Frontal cortex (tissue), 4 donors: Measurements from ENCODE around the gene MBNL1. TPM values are rescaled to one million over a fixed set of nuclear protein-coding genes. Genes with fewer than 3 reads are reported as not detected.

Experiments
- DNase-seq, 2 donors: peaks; one replicate each; pipeline ENCODE4 v3.0.0; 2012; ENCODE audit warnings: low spot score in 2 of 2
- FAIRE-seq: peaks from 2 replicates; lab custom pipeline; 2012; peaks lifted over from hg19 to GRCh38; lab: Jason Lieb, UNC
- total RNA-seq: library from RNA; depleted of rRNA; stranded (reverse); fragments of >200 nt; gene quantifications from one replicate; pipeline ENCODE4 v1.2.3, GENCODE V29; 2014
- donor health status: control.
- donor health status: control.
- donor health status: control.

Gene MBNL1
- total RNA-seq, 1 donor from 2014 or later: 44.0 TPM

- no peak for FAIRE-seq
- no peak for DNase-seq
Observed at GRCh38 chr3:152270937-152271336, 2.2 kb downstream of the MBNL1 start.

GRCh38 chr3:152271501-152272236 lies 2.9 kb downstream of the MBNL1 start:
- DNase-seq (no peak), FAIRE-seq (no peak)

GRCh38 chr3:152272771-152273242 lies 4.1 kb downstream of the MBNL1 start:
- DNase-seq: no peak
- no peak for FAIRE-seq

GRCh38 chr3:152276681-152277080 lies 8.0 kb downstream of the MBNL1 start:
- FAIRE-seq (no peak), DNase-seq (no peak)

GRCh38 chr3:152277198-152277597 lies 8.5 kb downstream of the MBNL1 start:
- FAIRE-seq (no peak), DNase-seq (no peak)

GRCh38 chr3:152278756-152279427 lies 10.2 kb downstream of the MBNL1 start:
- FAIRE-seq (no peak), DNase-seq (no peak)

GRCh38 chr3:152279479-152279878 lies 10.8 kb downstream of the MBNL1 start:
- DNase-seq (no peak), FAIRE-seq (no peak)

- DNase-seq (no peak), FAIRE-seq (peak; percentile 30)
Observed at GRCh38 chr3:152280539-152280938, 11.8 kb downstream of the MBNL1 start.

GRCh38 chr3:152281133-152281713 lies 12.5 kb downstream of the MBNL1 start:
- FAIRE-seq: no peak
- DNase-seq: no peak

- DNase-seq: no peak
- no peak for FAIRE-seq
Observed at GRCh38 chr3:152282813-152283212, 14.1 kb downstream of the MBNL1 start.

- FAIRE-seq: no peak
- no peak for DNase-seq
Observed at GRCh38 chr3:152283492-152284381, 15.0 kb downstream of the MBNL1 start.

GRCh38 chr3:152284906-152285305 lies 16.2 kb downstream of the MBNL1 start:
- DNase-seq: no peak
- no peak for FAIRE-seq

- DNase-seq (no peak), FAIRE-seq (no peak)
Observed at GRCh38 chr3:152285509-152285908, 16.8 kb downstream of the MBNL1 start.

GRCh38 chr3:152287898-152288576 lies 19.3 kb downstream of the MBNL1 start:
- DNase-seq: no peak
- no peak for FAIRE-seq

GRCh38 chr3:152288681-152289080 lies 20.0 kb downstream of the MBNL1 start:
- no peak for DNase-seq
- FAIRE-seq: no peak

- DNase-seq (no peak), FAIRE-seq (no peak)
Observed at GRCh38 chr3:152289708-152290107, 21.0 kb downstream of the MBNL1 start.

GRCh38 chr3:152290374-152290773 lies 21.6 kb downstream of the MBNL1 start:
- FAIRE-seq (no peak), DNase-seq (no peak)

- FAIRE-seq: no peak
- no peak for DNase-seq
Observed at GRCh38 chr3:152291238-152291637, 22.5 kb downstream of the MBNL1 start.

- DNase-seq (no peak), FAIRE-seq (no peak)
Observed at GRCh38 chr3:152291649-152292066, 22.9 kb downstream of the MBNL1 start.

- FAIRE-seq (peak; percentile 39), DNase-seq (no peak)
Observed at GRCh38 chr3:152292366-152292765, 23.6 kb downstream of the MBNL1 start.
